Measurements from ENCODE around the gene NDUFA6. TPM values are rescaled to one million over a fixed set of nuclear protein-coding genes. Genes with fewer than 3 reads are reported as not detected.
"Not testable (repeated sequence)": the region's sequence is repeated elsewhere in the genome, so short reads cannot be mapped to it uniquely, and the experiment has no call there.

NDUFA6 gene
- total and polyA plus RNA-seq, 7 donors: 149 to 253 (median 181) TPM

DNA sequence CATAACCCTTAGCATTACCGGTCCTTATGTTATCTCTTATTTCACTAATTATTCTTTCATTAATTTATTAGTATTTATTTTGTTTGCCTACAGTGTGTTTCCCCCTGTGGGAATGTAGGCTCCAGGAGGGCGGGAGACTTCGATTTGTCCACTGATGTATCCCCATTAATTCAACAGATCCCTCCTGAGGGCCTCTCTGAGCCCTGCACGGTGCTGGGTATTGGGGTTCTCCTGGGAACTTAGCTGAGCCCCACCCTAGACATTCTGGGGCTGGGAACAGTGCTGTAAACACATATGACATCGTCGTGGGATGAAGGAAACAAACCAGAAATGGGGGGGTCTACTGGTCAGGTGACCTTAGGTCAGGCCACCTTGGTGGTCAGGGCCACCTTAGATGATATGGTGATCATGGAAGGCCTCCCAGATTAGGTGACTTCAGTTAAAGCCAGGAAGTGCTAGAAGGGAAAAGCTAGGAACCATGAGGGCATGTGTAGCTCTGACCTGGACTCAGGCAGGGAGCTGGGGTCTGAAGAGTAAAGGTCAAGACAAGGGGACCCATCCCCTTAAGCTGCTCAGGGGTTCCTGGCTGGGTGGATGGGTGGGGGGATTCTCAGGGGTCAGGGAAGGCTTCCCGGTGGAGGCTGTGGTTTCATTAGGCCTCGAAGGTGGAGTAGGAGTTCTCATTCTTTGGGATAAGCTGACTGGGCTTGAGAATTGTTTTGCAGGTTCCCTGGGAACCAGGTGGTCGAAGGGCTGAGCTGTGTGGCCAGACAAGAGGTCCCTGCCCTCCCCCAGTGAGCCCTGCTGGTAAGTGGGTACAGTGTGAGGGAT lies 15.5 kb downstream of the NDUFA6 start:
- H3K4me1 ChIP-seq: peaks cover 22% of the 10 kb centered on the region
- ATAC-seq: no peak
- no peak for TF ChIP-seq CTCF (IDR thresholded peaks at IDR 0.05)
- H3K36me3 ChIP-seq (ENCODE audit: insufficient read depth in 1 of 2, low read depth in 1 of 2): peaks cover 0 to 4% of the 10 kb centered on the region in 2 donors
- peak overlapping the region; percentile 79 for H3K27ac ChIP-seq
- intact Hi-C loops (cut with DNase I): loop anchor here in 1 of 2 donors (10.0 kb wide), 1 partner anchor 260 kb away; no protein-coding TSS in a partner anchor
- H3K4me3 ChIP-seq: peak overlapping the region; percentile 82
- peak in 1 of 2 donors; percentile 39 for DNase-seq
- H3K9me3 ChIP-seq: no peaks in the 10 kb centered on the region
- no peaks in the 10 kb centered on the region for H3K27me3 ChIP-seq (ENCODE audit: insufficient read depth in 3 of 3, low read length in 2 of 3)
- 61 to 62% (median 61%) methylated on average over 9 of the region's 9 CpGs for WGBS, 3 donors

DNA sequence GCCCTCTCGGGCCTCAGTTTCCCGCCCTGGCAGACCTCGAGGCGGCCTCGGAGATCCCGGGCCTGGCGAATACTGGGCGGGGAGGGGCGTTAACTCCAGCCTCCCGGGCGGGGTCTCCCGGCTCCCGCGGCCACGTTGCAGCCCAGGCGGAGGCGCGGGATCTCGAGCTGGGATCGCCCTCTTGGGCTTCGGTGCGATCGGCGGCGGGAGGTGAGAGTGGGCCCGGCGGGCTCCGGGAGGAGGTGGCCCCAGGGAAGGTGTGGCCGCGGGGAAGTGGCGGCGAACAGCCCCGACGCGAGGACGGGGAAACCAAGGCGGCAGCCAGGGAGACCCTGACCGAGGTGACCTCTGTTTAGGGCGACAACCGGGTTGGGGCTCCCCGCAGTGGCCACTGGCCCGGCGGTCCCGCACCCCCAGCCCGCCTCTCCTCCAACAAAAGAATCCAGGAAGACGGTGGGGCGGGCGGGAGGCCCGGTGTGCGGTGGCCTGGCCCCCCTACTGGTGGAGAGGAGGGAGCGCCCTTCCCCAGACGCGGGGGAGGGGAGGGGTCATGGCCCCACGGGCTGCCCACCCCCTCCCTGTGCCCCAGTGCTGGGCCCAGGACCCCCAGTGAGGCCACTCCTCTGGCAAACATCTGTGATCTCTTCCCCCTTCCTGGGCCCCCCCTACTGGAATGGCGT lies 16.3 kb downstream of the NDUFA6 start, which contains the start of gene PHETA2:
Gene PHETA2, plus strand, starts transcription at position 117 of the 680 bp plus-strand sequence. CDS start 3,046 bp downstream, outside the sequence.
- Histone ChIP-seq H3K4me3 (peak within 1 kb of the TSS; percentile 82), H3K9me3 (no peaks in the 10 kb centered on the region), H3K36me3 (ENCODE audit: insufficient read depth in 1 of 2, low read depth in 1 of 2) (peaks cover 0 to 4% of the 10 kb centered on the region in 2 donors), H3K4me1 (peaks cover 30% of the 10 kb centered on the region), H3K27ac (peak within 1 kb of the TSS; percentile 79), H3K27me3 (ENCODE audit: insufficient read depth in 3 of 3, low read length in 2 of 3) (no peaks in the 10 kb centered on the region)
- intact Hi-C loops (cut with DNase I): loop anchor here in 1 of 2 donors (10.0 kb wide), 1 partner anchor 259 kb away; no protein-coding TSS in a partner anchor
- DNase-seq (peak; percentile 55 to 75), ATAC-seq (no peak)
- TF ChIP-seq CTCF (IDR thresholded peaks at IDR 0.05): peak; percentile 28
- 1 to 5% (median 2%) methylated on average over 34 to 55 of the region's 55 CpGs for WGBS, 3 donors

- intact Hi-C loops (cut with DNase I): loop anchor here in 1 of 2 donors (10.0 kb wide), 1 partner anchor 259 kb away; no protein-coding TSS in a partner anchor
- Histone ChIP-seq H3K4me3 (peak overlapping the region; percentile 82), H3K27ac (peak overlapping the region; percentile 79), H3K9me3 (no peaks in the 10 kb centered on the region), H3K27me3 (ENCODE audit: insufficient read depth in 3 of 3, low read length in 2 of 3) (no peaks in the 10 kb centered on the region), H3K4me1 (peaks cover 30% of the 10 kb centered on the region), H3K36me3 (ENCODE audit: insufficient read depth in 1 of 2, low read depth in 1 of 2) (peaks cover 0 to 4% of the 10 kb centered on the region in 2 donors)
- no peak for TF ChIP-seq CTCF (IDR thresholded peaks at IDR 0.05)
- 58 to 67% (median 64%) methylated on average over 12 to 14 of the region's 14 CpGs for WGBS, 3 donors
- ATAC-seq (no peak), DNase-seq (no peak)
Observed at GRCh38 chr22:42073621-42074041, 16.9 kb downstream of the NDUFA6 start.

- no peak for DNase-seq
- H3K27ac ChIP-seq: no peak overlapping the region
- intact Hi-C loops (cut with DNase I): loop anchor here in 1 of 2 donors (10.0 kb wide), 1 partner anchor 258 kb away; no protein-coding TSS in a partner anchor
Observed at GRCh38 chr22:42072606-42073330, 17.8 kb downstream of the NDUFA6 start.

DNA sequence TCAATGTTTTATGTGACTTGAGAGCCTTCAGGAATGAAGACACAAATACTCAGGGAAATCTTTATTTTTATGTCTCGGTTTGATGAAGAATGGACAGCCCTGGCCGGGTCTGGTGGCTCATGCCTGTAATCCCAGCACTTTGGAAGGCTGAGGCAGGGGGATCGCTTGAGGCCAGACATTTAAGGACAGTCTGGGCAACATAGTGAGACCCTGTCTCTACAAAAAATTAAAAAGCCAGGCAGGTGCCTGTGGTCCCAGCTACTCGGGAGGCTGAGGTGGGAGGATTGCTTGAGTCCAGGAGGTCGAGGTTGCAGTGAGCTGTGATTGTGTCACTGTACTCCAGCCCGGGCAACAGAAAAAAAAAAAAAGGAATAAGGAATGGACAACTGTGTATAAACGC lies 19.1 kb downstream of the NDUFA6 start:
- H3K9me3 ChIP-seq; ATAC-seq; DNase-seq; H3K27me3 ChIP-seq (ENCODE audit: insufficient read depth in 3 of 3, low read length in 2 of 3): not testable (repeated sequence)
- Histone ChIP-seq H3K36me3 (ENCODE audit: insufficient read depth in 1 of 2, low read depth in 1 of 2) (peaks cover 0 to 19% of the 10 kb centered on the region in 2 donors), H3K4me1 (peaks cover 22% of the 10 kb centered on the region), H3K27ac (peak overlapping the region; percentile 83), H3K4me3 (peak overlapping the region; percentile 74)
- WGBS, 3 donors: 56 to 73% (median 67%) methylated on average over 7 of the region's 7 CpGs
- intact Hi-C loops (cut with DNase I): loop anchor here in 1 of 2 donors (10.0 kb wide), 1 partner anchor 257 kb away; no protein-coding TSS in a partner anchor

More at GRCh38 chr22:42072606-42073330, 17.8 kb downstream of the NDUFA6 start:
- TF ChIP-seq CTCF (IDR thresholded peaks at IDR 0.05): no peak
- Histone ChIP-seq H3K36me3 (ENCODE audit: insufficient read depth in 1 of 2, low read depth in 1 of 2) (peaks cover 0 to 10% of the 10 kb centered on the region in 2 donors), H3K27me3 (ENCODE audit: insufficient read depth in 3 of 3, low read length in 2 of 3) (no peaks in the 10 kb centered on the region), H3K4me3 (no peak overlapping the region), H3K9me3 (no peaks in the 10 kb centered on the region), H3K4me1 (peaks cover 22% of the 10 kb centered on the region)
- WGBS, 3 donors: 77 to 95% (median 91%) methylated on average over 8 of the region's 8 CpGs
- ATAC-seq: no peak

Data from psoas muscle (tissue), 8 donors.